ENCODE results near the gene IL37.

IL37 gene

GRCh38 chr2:112938904-112939303 is 27.9 kb downstream of the IL37 start:
- H3K27ac ChIP-seq = no peak overlapping the region
- TF ChIP-seq ZFX (IDR thresholded peaks at IDR 0.05; ENCODE audit: borderline replicate concordance) = no peak
- TF ChIP-seq, protein P1, sequence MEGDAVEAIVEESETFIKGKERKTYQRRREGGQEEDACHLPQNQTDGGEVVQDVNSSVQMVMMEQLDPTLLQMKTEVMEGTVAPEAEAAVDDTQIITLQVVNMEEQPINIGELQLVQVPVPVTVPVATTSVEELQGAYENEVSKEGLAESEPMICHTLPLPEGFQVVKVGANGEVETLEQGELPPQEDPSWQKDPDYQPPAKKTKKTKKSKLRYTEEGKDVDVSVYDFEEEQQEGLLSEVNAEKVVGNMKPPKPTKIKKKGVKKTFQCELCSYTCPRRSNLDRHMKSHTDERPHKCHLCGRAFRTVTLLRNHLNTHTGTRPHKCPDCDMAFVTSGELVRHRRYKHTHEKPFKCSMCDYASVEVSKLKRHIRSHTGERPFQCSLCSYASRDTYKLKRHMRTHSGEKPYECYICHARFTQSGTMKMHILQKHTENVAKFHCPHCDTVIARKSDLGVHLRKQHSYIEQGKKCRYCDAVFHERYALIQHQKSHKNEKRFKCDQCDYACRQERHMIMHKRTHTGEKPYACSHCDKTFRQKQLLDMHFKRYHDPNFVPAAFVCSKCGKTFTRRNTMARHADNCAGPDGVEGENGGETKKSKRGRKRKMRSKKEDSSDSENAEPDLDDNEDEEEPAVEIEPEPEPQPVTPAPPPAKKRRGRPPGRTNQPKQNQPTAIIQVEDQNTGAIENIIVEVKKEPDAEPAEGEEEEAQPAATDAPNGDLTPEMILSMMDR (IDR thresholded peaks at IDR 0.05) = no peak

GRCh38 chr2:112939425-112939824 is 28.5 kb downstream of the IL37 start:
- H3K27ac ChIP-seq = no peak overlapping the region
- TF ChIP-seq ZFX (IDR thresholded peaks at IDR 0.05; ENCODE audit: borderline replicate concordance) = no peak
- TF ChIP-seq, protein P1 (IDR thresholded peaks at IDR 0.05) = no peak

DNA sequence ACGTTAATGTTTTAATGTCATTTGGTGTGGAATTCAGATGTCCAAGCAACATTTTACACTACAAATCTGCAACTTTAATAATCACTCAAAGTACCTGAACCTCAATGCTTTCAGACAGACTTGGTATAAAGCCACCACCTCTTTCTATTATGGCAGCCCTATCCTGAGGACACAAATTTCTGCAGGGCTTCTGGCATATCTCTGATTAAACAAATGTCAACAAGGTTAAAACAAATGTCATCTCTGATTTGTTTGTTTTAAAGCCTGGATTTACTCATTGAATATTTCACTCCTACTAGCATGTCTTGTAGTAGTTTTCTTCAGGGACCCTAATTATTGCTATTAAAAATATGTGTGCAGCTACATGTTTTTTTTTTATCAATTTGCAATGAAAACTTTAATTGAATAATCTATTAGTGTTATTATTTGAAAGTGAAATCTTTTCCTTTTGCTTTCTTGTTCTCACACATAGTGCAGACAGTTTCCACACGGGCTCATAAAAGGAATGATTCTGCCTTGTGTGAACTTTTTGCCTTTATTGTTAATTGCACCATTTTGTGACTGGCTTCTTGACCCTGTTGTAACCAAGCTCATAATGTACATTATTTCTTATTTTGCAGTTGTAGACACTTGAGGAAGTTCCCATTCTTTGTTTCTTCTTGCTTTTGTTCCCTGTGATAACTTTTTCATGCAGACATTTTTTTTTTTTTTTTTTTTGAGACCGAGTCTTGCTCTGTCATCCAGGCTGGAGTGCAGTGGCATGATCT is 30.1 kb downstream of the IL37 start:
- TF ChIP-seq, protein P1 (IDR thresholded peaks at IDR 0.05) = no peak
- no peak for TF ChIP-seq ZFX (IDR thresholded peaks at IDR 0.05; ENCODE audit: borderline replicate concordance)
- H3K27ac ChIP-seq = no peak overlapping the region

DNA sequence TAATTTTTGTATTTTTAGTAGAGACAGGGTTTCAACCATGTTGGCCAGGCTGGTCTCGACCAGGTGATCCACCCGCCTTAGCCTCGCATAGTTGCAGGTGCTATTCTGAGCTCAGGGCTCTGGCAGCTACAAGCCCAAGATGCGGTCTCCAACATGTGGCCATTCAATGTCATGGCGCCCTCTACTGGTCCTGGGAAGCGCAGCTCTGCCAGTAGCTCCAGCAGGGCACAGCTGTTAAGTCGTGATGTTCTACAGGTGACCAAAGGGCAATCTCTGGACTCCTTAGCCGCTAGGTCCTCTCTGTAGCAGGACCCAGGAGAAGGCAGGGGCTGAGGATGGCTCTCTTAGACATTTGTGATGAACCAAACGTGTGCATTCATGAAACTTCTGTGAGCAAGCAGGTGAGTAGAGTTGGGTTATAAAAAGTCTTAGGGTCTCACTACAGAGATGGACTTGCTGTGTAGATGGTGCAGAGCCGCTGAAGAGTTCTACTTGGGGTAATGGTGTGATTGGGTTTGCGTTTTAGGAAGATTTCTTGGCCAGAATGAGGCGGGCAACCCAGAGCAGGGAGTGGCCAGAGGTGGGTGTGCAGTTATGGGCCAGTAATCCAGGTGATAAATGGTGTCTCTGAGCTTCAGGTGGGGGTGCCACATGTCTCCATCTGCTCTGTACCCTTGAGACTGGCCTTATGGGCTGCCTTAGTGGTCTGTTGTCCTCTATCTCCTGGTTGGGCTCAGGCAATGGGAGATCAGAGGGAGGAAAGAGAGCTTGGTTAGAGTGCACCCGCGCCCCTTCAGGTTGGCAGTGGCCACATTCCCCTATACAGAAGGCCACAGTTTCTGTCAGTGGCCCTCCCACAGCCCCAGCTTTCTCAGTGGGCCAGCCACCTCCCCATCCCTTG is 31.0 kb downstream of the IL37 start:
- no peak for TF ChIP-seq ZFX (IDR thresholded peaks at IDR 0.05; ENCODE audit: borderline replicate concordance)
- TF ChIP-seq, protein P1 (IDR thresholded peaks at IDR 0.05) = peak; percentile 92
- H3K27ac ChIP-seq = no peak overlapping the region

DNA sequence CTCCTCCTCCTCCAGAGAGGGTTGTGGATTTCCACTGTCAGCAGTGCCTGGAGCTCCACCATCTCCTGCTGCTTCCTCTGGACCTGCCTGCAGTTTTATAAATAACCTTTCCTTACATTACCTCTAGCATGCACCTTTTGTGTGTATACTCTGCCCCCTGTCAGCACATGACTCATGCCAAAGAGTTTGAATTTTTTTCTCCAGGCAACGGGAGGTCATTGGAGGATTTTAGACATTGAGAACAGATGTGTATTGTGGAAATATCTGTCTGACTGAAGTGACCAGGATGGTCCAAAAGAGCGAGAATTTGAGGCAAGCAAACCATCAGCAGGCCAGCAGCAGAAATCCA is 31.7 kb downstream of the IL37 start:
- TF ChIP-seq ZFX (IDR thresholded peaks at IDR 0.05; ENCODE audit: borderline replicate concordance) = no peak
- TF ChIP-seq, protein P1 (IDR thresholded peaks at IDR 0.05) = no peak
- H3K27ac ChIP-seq = no peak overlapping the region

DNA sequence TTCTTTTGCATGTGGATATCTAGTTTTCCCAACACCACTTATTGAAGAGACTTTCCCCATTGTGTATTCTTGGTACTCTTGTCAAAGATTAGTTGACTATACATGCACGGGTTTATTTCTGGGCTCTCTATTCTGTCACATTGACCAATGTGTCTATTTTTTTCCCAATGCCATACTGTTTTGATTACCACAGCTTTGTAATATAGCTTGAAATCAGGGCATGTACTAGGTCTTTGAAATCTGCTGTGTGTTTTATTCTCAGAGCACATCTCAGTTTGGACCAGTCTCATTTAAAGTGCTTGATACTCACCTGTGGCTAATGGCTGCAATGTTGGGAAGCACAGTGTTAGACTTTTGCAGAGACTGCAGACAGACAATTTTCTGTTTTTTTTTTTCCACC is 34.0 kb downstream of the IL37 start:
- H3K27ac ChIP-seq = no peak overlapping the region
- TF ChIP-seq, protein P1 (IDR thresholded peaks at IDR 0.05) = no peak
- TF ChIP-seq ZFX (IDR thresholded peaks at IDR 0.05; ENCODE audit: borderline replicate concordance) = no peak

- no peak overlapping the region for H3K27ac ChIP-seq
- TF ChIP-seq, protein P1 (IDR thresholded peaks at IDR 0.05) = no peak
- TF ChIP-seq ZFX (IDR thresholded peaks at IDR 0.05; ENCODE audit: borderline replicate concordance) = no peak
Measured at GRCh38 chr2:112946086-112946485, 35.1 kb downstream of the IL37 start.
